Endothelial cell of umbilical vein (primary cell): ENCODE data around the gene TMC1. TPM values are rescaled to one million over a fixed set of nuclear protein-coding genes. Genes with fewer than 3 reads are reported as not detected.

Experiments used
- BruUV-seq: library from RNA; stranded (reverse); fragments of 400-500 nt; replicated peaks from 2 replicates; lab custom pipeline; 2021; lab: Mats Ljungman, UMichigan
- CTCF ChIA-PET: fragments of 300-600, 350-600 bp; sonication (Branson Sonifier 250); formaldehyde crosslinking; loops from one replicate; lab custom pipeline; 2021; ENCODE audit warnings: antibody characterized with exemption, inconsistent platforms; lab: Charles Lee
- POLR2A ChIA-PET: fragments of 300-600, 350-600 bp; sonication (Branson Sonifier 250); formaldehyde crosslinking; loops from one replicate; lab custom pipeline; 2021; ENCODE audit warnings: antibody characterized with exemption, inconsistent platforms; lab: Charles Lee
- DNase-seq: peaks from one replicate; pipeline ENCODE4 v3.0.0-alpha.2; 2011; ENCODE audit warnings: low read depth, low spot score
- FAIRE-seq: peaks from 2 replicates; lab custom pipeline; 2011; peaks lifted over from hg19 to GRCh38; lab: Jason Lieb, UNC
- H2AFZ ChIP-seq: 2 replicates; pipeline ENCODE4 v1.6.0; 2012; ENCODE audit warnings: low read depth, low read length, control low read depth, inconsistent platforms
- H3K27ac ChIP-seq: 2 replicates; pipeline ENCODE4 v1.5.1; 2011; ENCODE audit warnings: low read depth, mild to moderate bottlenecking, control low read depth, low read length, moderate library complexity; ENCODE audit not compliant: insufficient read depth
- H3K27me3 ChIP-seq, 2 experiments: 2 replicates each; pipeline versions ENCODE4 v1.6.0 to v1.6.1; 2011; ENCODE audit warnings: low read length in 2 of 2, mixed read lengths in 1 of 2; ENCODE audit not compliant: control insufficient read depth in 2 of 2, insufficient read depth in 2 of 2
- H3K36me3 ChIP-seq, 2 experiments: 2 replicates in 1 of 2; 3 replicates in 1 of 2; pipeline ENCODE4 v1.5.1; 2011; ENCODE audit warnings: low read length in 2 of 2, mild to moderate bottlenecking in 1 of 2, moderate library complexity in 1 of 2; ENCODE audit not compliant: control insufficient read depth in 2 of 2, insufficient read depth in 2 of 2; ENCODE audit errors: extremely low read depth in 1 of 2
- H3K4me1 ChIP-seq: 3 replicates; pipeline ENCODE4 v1.5.1; 2011; ENCODE audit warnings: mild to moderate bottlenecking, low read length; ENCODE audit not compliant: control insufficient read depth, insufficient read depth; ENCODE audit errors: extremely low read depth
- H3K4me2 ChIP-seq: 2 replicates; pipeline ENCODE4 v1.6.1; 2011; ENCODE audit warnings: low read length, control low read depth, mixed read lengths; ENCODE audit not compliant: insufficient read depth
- H3K4me3 ChIP-seq, 3 experiments: fragments of 200-600 bp in 1 of 3; sonication (generic), shearing (Covaris generic) in 1 of 3; replicated peaks in 1 of 3; 2 replicates each; pipeline ENCODE4 v1.5.1; 2011 to 2016; ENCODE audit warnings: control low read depth in 3 of 3, low read length in 3 of 3, mild to moderate bottlenecking in 2 of 3, inconsistent platforms in 1 of 3, low read depth in 1 of 3, moderate library complexity in 1 of 3; ENCODE audit not compliant: insufficient read depth in 1 of 3
- H3K79me2 ChIP-seq: 2 replicates; pipeline ENCODE4 v1.6.0; 2012; ENCODE audit warnings: low read length, inconsistent platforms; ENCODE audit not compliant: control insufficient read depth, insufficient read depth
- H3K9ac ChIP-seq: replicated peaks from 2 replicates; pipeline ENCODE3; 2011; ENCODE audit warnings: low read length, control low read depth; ENCODE audit not compliant: insufficient read depth; ENCODE audit errors: extremely low read depth
- H3K9me1 ChIP-seq: replicated peaks from 3 replicates; pipeline ENCODE4 v1.6.0; 2011; ENCODE audit warnings: mild to moderate bottlenecking, low read length; ENCODE audit not compliant: control insufficient read depth, insufficient read depth; ENCODE audit errors: extremely low read depth
- H3K9me3 ChIP-seq: replicated peaks from 2 replicates; pipeline ENCODE4 v1.5.1; 2012; ENCODE audit warnings: low read length, inconsistent platforms; ENCODE audit not compliant: control insufficient read depth, insufficient read depth
- H4K20me1 ChIP-seq: replicated peaks from 2 replicates; pipeline ENCODE3; 2011; ENCODE audit warnings: mild to moderate bottlenecking, low read length; ENCODE audit not compliant: control insufficient read depth, insufficient read depth; ENCODE audit errors: extremely low read depth
- CTCF ChIP-seq, 2 donors: IDR thresholded peaks; 1 replicate in 1 of 2; 2 replicates in 1 of 2; pipeline ENCODE4 v1.5.1; 2011; ENCODE audit warnings: low read length in 2 of 2, mild to moderate bottlenecking in 2 of 2, moderate library complexity in 2 of 2, control low read depth in 1 of 2, inconsistent platforms in 1 of 2, low read depth in 1 of 2; ENCODE audit not compliant: insufficient read depth in 1 of 2; ENCODE audit errors: extremely low read depth in 1 of 2
- EZH2 ChIP-seq: IDR thresholded peaks from 2 replicates; pipeline ENCODE4 v1.6.1; 2012; ENCODE audit warnings: borderline replicate concordance, low read depth, mild to moderate bottlenecking, moderate library complexity, low read length, inconsistent platforms; ENCODE audit not compliant: severe bottlenecking
- FOS ChIP-seq: IDR thresholded peaks from 2 replicates; pipeline ENCODE4 v1.6.1; 2011; ENCODE audit warnings: mild to moderate bottlenecking, low read length, moderate library complexity, borderline replicate concordance; ENCODE audit not compliant: insufficient read depth
- GATA2 ChIP-seq: IDR thresholded peaks from 2 replicates; pipeline ENCODE4 v1.7.0; 2011; ENCODE audit warnings: low read depth, mild to moderate bottlenecking, moderate library complexity, mixed read lengths, low read length; ENCODE audit not compliant: insufficient read length, insufficient read depth
- JUN ChIP-seq: IDR thresholded peaks from 2 replicates; pipeline ENCODE4 v1.6.1; 2011; ENCODE audit warnings: borderline replicate concordance, low read depth; ENCODE audit not compliant: insufficient read length, insufficient read depth
- MAX ChIP-seq: IDR thresholded peaks from 2 replicates; pipeline ENCODE4 v1.6.1; 2011; ENCODE audit not compliant: insufficient read depth, insufficient read length
- MYC ChIP-seq: IDR thresholded peaks from one replicate; pipeline ENCODE4 v1.6.1; 2011; ENCODE audit warnings: mild to moderate bottlenecking, low read depth, low read length
- POLR2A ChIP-seq: IDR thresholded peaks from 2 replicates; pipeline ENCODE4 v1.6.1; 2012; ENCODE audit warnings: low read depth, mild to moderate bottlenecking, control low read depth, low read length
- POLR2AphosphoS5 ChIP-seq: IDR thresholded peaks from 2 replicates; pipeline ENCODE4 v1.6.1; 2012; ENCODE audit warnings: low read depth, mild to moderate bottlenecking, control low read depth, low read length, moderate library complexity; ENCODE audit not compliant: insufficient read depth
- dilution Hi-C: fragments of 300-500 bp; cut with MboI; formaldehyde crosslinking; loops from one replicate; pipeline ENCODE4 v1.15.0; 2019; ENCODE audit warnings: low sequenced_read_pairs; ENCODE audit not compliant: extremely low pct_ligation_motif_present
- intact Hi-C: fragments of 100-400 bp; cut with micrococcal nuclease; formaldehyde crosslinking; loops from one replicate; pipeline ENCODE4 v1.10.0; 2022
- polyA plus RNA-seq, 4 experiments: library from polyadenylated mRNA; depleted of rRNA in 3 of 4; stranded (reverse) in 3 of 4; unstranded in 1 of 4; fragments of >200 nt; gene quantifications; 2 replicates each; pipeline versions ENCODE4 v1.2.1 to v1.2.3, GENCODE V29; 2011 to 2012; ENCODE audit warnings: missing spikeins in 1 of 4
- total RNA-seq: library from RNA; stranded (reverse); gene quantifications from 2 replicates; pipeline ENCODE4 v1.2.3, GENCODE V29; 2021

The TMC1 gene
- total and polyA plus RNA-seq, 2 donors (not counting 3 experiments of a cell fraction or from before 2014, with no cell fraction given) = 1.5 TPM; not detected in 1

GRCh38 chr9:72474676-72475075 is 46.7 kb upstream of the TMC1 start:
- H3K9ac ChIP-seq = no peak overlapping the region
- H3K9me3 ChIP-seq = no peaks in the 10 kb centered on the region
- H4K20me1 ChIP-seq = no peaks in the 10 kb centered on the region
- DNase-seq = no peak
- no peaks in the 10 kb centered on the region for H3K27me3 ChIP-seq
- TF ChIP-seq EZH2 (no peak), MAX (no peak), MYC (no peak), POLR2AphosphoS5 (no peak)
- no peak overlapping the region for H2AFZ ChIP-seq
- ChIA-PET POLR2A (interaction anchor here (1.4 kb wide), 1 partner anchor 110 kb away, joined by 4 read pairs; the partner anchor contains the start of gene ZFAND5), CTCF (interaction anchor here (1.2 to 3.7 kb wide), 3 partner anchors 9 to 109 kb away, joined by 3 to 20 read pairs (median 6); partner anchors contain the start of gene ZFAND5)
- H3K36me3 ChIP-seq = no peaks in the 10 kb centered on the region
- H3K4me1 ChIP-seq = peaks cover 42% of the 10 kb centered on the region
- intact Hi-C loops (loop anchor here (1.0 kb wide), 1 partner anchor 9 kb away; no protein-coding TSS in a partner anchor), dilution Hi-C loops (no loop called here)
- no peak overlapping the region for H3K4me2 ChIP-seq
- H3K79me2 ChIP-seq = no peaks in the 10 kb centered on the region
- no peak overlapping the region for H3K4me3 ChIP-seq
- FAIRE-seq = no peak
- no peaks in the 10 kb centered on the region for H3K9me1 ChIP-seq
- no peak overlapping the region for H3K27ac ChIP-seq
- no TSS peak for BruUV-seq

- intact Hi-C loops (no loop called here), dilution Hi-C loops (no loop called here)
- DNase-seq = no peak
- no peaks in the 10 kb centered on the region for H3K27me3 ChIP-seq
- no peak for TF ChIP-seq FOS
- no peak for TF ChIP-seq JUN
- TF ChIP-seq GATA2 = no peak
- TF ChIP-seq POLR2A = no peak
- TF ChIP-seq CTCF (IDR thresholded peaks at IDR 0.05; ENCODE audit: extremely low read depth in 1 of 2, insufficient read depth in 1 of 2, low read depth in 1 of 2, low read length in 2 of 2) = no peak
- TF ChIP-seq MYC = no peak
- TF ChIP-seq MAX = no peak
- TF ChIP-seq EZH2 = no peak
- no peak for TF ChIP-seq POLR2AphosphoS5
- FAIRE-seq = no peak
- no peak overlapping the region for H3K9ac ChIP-seq
- no peak overlapping the region for H3K4me3 ChIP-seq
- POLR2A ChIA-PET = no interaction called here
- no peaks in the 10 kb centered on the region for H3K9me1 ChIP-seq
- H2AFZ ChIP-seq = no peak overlapping the region
- BruUV-seq = no TSS peak
- no peak overlapping the region for H3K27ac ChIP-seq
- H3K4me1 ChIP-seq = peaks cover 50% of the 10 kb centered on the region
- CTCF ChIA-PET = interaction anchor here (0.8 to 3.7 kb wide), 2 partner anchors 11 to 16 kb away, joined by 4 to 20 read pairs; no protein-coding TSS in a partner anchor
- no peaks in the 10 kb centered on the region for H3K36me3 ChIP-seq
- H3K4me2 ChIP-seq = no peak overlapping the region
- H3K9me3 ChIP-seq = no peaks in the 10 kb centered on the region
- H3K79me2 ChIP-seq = no peaks in the 10 kb centered on the region
- H4K20me1 ChIP-seq = no peaks in the 10 kb centered on the region
These were observed 45.3 kb upstream of the TMC1 start for GRCh38 chr9:72476100-72476499.
